ENCODE measurements around the gene R3HDM4.

DNA sequence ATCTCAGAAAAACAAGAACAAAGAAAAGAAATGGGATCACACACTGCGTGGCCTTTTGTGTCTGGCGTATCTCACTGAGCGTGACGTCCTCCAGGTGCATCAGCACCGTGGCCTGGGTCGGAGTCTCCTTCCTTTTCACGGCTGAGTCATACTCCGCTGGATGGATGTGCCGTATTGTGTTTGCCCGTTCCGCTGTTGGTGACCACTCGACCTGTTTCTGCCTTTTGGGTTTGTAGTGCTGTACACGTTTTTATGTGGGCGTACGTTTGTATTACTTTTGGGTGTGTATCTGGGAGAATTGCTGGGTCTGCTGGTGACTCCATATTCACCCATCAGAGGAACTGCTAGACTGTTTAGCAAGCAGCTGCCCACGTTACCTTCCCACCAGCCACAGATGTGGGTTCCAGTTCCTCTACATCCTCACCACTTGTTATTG lies 24.3 kb upstream of the R3HDM4 start:
- no peak for TF ChIP-seq POLR2A (IDR thresholded peaks at IDR 0.05; ENCODE audit: low read depth, low read length)
- no peak for TF ChIP-seq POLR2AphosphoS5 (IDR thresholded peaks at IDR 0.05; ENCODE audit: low read depth, low read length)
- no peak for TF ChIP-seq TAF1 (IDR thresholded peaks at IDR 0.05; ENCODE audit: low read depth, low read length)
- TF ChIP-seq SPI1 (IDR thresholded peaks at IDR 0.05; ENCODE audit: low read depth, low read length): peak; percentile 82
